Stomach (tissue), 9 donors: ENCODE measurements around the gene BACE2. TPM values are rescaled to one million over a fixed set of nuclear protein-coding genes. Genes with fewer than 3 reads are reported as not detected.
A peak's percentile ranks its signal among the peaks of the same experiment; 100 is the strongest.
"Not testable (repeated sequence)": the region's sequence is repeated elsewhere in the genome, so short reads cannot be mapped to it uniquely, and the experiment has no call there.

Experiments used
- DNase-seq, 2 donors: peaks; one replicate each; pipeline versions ENCODE4 v3.0.0 to v3.0.0-alpha.2; 2013 to 2019
- H3K27ac ChIP-seq, 5 donors: fragments of 200-600 bp in 4 of 5; sonication (generic) in 4 of 5; one replicate each; pipeline ENCODE4 v1.5.1; 2013 to 2019; ENCODE audit warnings: mild to moderate bottlenecking in 1 of 5, moderate library complexity in 1 of 5
- H3K27me3 ChIP-seq, 3 donors: fragments of 200-600 bp; sonication (generic); one replicate each; pipeline ENCODE4 v1.5.1; 2017 to 2019; ENCODE audit warnings: mixed run types in 1 of 3
- H3K36me3 ChIP-seq, 4 donors: fragments of 200-600 bp; sonication (generic); 1 replicate in 3 of 4; 2 replicates in 1 of 4; pipeline ENCODE4 v1.5.1; 2016 to 2019
- H3K4me1 ChIP-seq, 4 donors: fragments of 200-600 bp; sonication (generic); one replicate each; pipeline ENCODE4 v1.5.1; 2016 to 2019
- H3K4me3 ChIP-seq, 4 donors: fragments of 200-600 bp; sonication (generic) in 3 of 4; one replicate each; pipeline ENCODE4 v1.5.1; 2016 to 2019; ENCODE audit warnings: mild to moderate bottlenecking in 1 of 4
- H3K9me3 ChIP-seq, 4 donors: fragments of 200-600 bp; sonication (generic); one replicate each; pipeline ENCODE4 v1.5.1; 2016 to 2019
- CTCF ChIP-seq, 7 experiments: fragments of 450-650 bp in 4 of 7; fragments of 200-600 bp in 3 of 7; sonication (generic) in 3 of 7; IDR thresholded peaks; one replicate each; pipeline ENCODE4 v1.5.1; 2016 to 2019; ENCODE audit warnings: antibody characterized with exemption in 7 of 7, control low read depth in 2 of 7, mild to moderate bottlenecking in 1 of 7
- EP300 ChIP-seq: sonication (generic); formaldehyde crosslinking; IDR thresholded peaks from one replicate; pipeline ENCODE4 v1.6.1; 2017; ENCODE audit warnings: antibody characterized with exemption
- POLR2A ChIP-seq, 4 donors: fragments of 450-650 bp; IDR thresholded peaks; one replicate each; pipeline ENCODE4 v1.6.1; 2016; ENCODE audit warnings: antibody characterized with exemption in 4 of 4, control low read depth in 2 of 4, mild to moderate bottlenecking in 1 of 4, moderate library complexity in 1 of 4
- POLR2AphosphoS5 ChIP-seq, 3 donors: sonication (generic); formaldehyde crosslinking; IDR thresholded peaks; one replicate each; pipeline ENCODE4 v1.6.1; 2016; ENCODE audit warnings: antibody characterized with exemption in 3 of 3
- WGBS, 5 donors: extraction: QIAGEN DNeasy Blood & Tissue Kit in 3 of 5; methylation state at CpG; one replicate each; pipeline versions ENCODE4 v1.1.5 to v1.1.7; 2013 to 2018; 5-methylcytosine and 5-hydroxymethylcytosine counted together
- intact Hi-C: fragments of 100-400 bp; cut with DNase I; formaldehyde crosslinking; loops from one replicate; pipeline ENCODE4 v1.15.1; 2023; ENCODE audit warnings: low total_unique reads
- polyA plus RNA-seq, 3 donors: library from polyadenylated mRNA; stranded (reverse); fragments of 200-250 nt; gene quantifications; one replicate each; pipeline ENCODE4 v1.2.3, GENCODE V29; 2013
- total RNA-seq, 5 donors: library from RNA; depleted of rRNA; stranded (reverse); fragments of >200 nt; gene quantifications; one replicate each; pipeline versions ENCODE4 v1.1.0 to v1.2.3, GENCODE V29; 2014 to 2016
- donor health status: healthy with polysubstance abuse.
- donor health status: Bipolar disorder and iron deficiency.
- donor health status: healthy.

The BACE2 gene
- total and polyA plus RNA-seq, 8 donors, result 7.6 to 244 (median 51.4) TPM

- Histone ChIP-seq H3K27ac (no peak overlapping the region), H3K9me3 (no peaks in the 10 kb centered on the region), H3K4me1 (peaks cover 0 to 23% (median 0%) of the 10 kb centered on the region in 4 donors), H3K4me3 (no peak overlapping the region), H3K27me3 (no peaks in the 10 kb centered on the region), H3K36me3 (peaks cover 8 to 61% (median 46%) of the 10 kb centered on the region in 4 donors)
- no peak for DNase-seq
- WGBS, 5 donors, result 72 to 83% (median 78%) methylated on average over 5 of the region's 5 CpGs
- TF ChIP-seq CTCF (IDR thresholded peaks at IDR 0.05) (no peak), EP300 (no peak)
- intact Hi-C loops, result no loop called here
These were observed 66.6 kb downstream of the BACE2 start for GRCh38 chr21:41234569-41234968.

GRCh38 chr21:41235201-41235600 is 67.2 kb downstream of the BACE2 start:
- no peak for TF ChIP-seq EP300
- TF ChIP-seq POLR2A (IDR thresholded peaks at IDR 0.05), result no peak
- no peak for TF ChIP-seq POLR2AphosphoS5 (IDR thresholded peaks at IDR 0.05)
- TF ChIP-seq CTCF (IDR thresholded peaks at IDR 0.05), result no peak
- Histone ChIP-seq H3K9me3 (no peaks in the 10 kb centered on the region), H3K27me3 (no peaks in the 10 kb centered on the region), H3K27ac (no peak overlapping the region), H3K4me1 (peaks cover 0 to 23% (median 0%) of the 10 kb centered on the region in 4 donors), H3K36me3 (peaks cover 8 to 61% (median 47%) of the 10 kb centered on the region in 4 donors), H3K4me3 (no peak overlapping the region)
- intact Hi-C loops, result no loop called here
- DNase-seq, result no peak
- WGBS, 5 donors, result 58 to 69% (median 65%) methylated on average over 3 of the region's 3 CpGs

GRCh38 chr21:41236352-41236973 is 68.5 kb downstream of the BACE2 start:
- DNase-seq, result no peak
- peaks cover 8 to 64% (median 58%) of the 10 kb centered on the region in 4 donors for H3K36me3 ChIP-seq
- peak overlapping the region in 2 of 5 donors; percentile 7 to 43 for H3K27ac ChIP-seq
- H3K4me3 ChIP-seq, result no peak overlapping the region
- H3K9me3 ChIP-seq, result no peaks in the 10 kb centered on the region
- intact Hi-C loops, result no loop called here
- 82 to 92% (median 87%) methylated on average over 16 of the region's 16 CpGs for WGBS, 5 donors
- peaks cover 0 to 23% (median 0%) of the 10 kb centered on the region in 4 donors for H3K4me1 ChIP-seq
- TF ChIP-seq POLR2A (IDR thresholded peaks at IDR 0.05) (no peak), POLR2AphosphoS5 (IDR thresholded peaks at IDR 0.05) (no peak), CTCF (IDR thresholded peaks at IDR 0.05) (no peak), EP300 (no peak)
- no peaks in the 10 kb centered on the region for H3K27me3 ChIP-seq

GRCh38 chr21:41238081-41238796 is 70.3 kb downstream of the BACE2 start:
- DNase-seq, intact Hi-C loops, H3K9me3 ChIP-seq, H3K27me3 ChIP-seq, H3K4me3 ChIP-seq, H3K27ac ChIP-seq: not testable (repeated sequence)
- WGBS, 5 donors, result 84 to 93% (median 91%) methylated on average over 9 to 10 of the region's 10 CpGs
- H3K4me1 ChIP-seq, result peaks cover 0 to 20% (median 0%) of the 10 kb centered on the region in 4 donors
- peaks cover 8 to 71% (median 68%) of the 10 kb centered on the region in 4 donors for H3K36me3 ChIP-seq

- H3K36me3 ChIP-seq, result peaks cover 18 to 88% (median 80%) of the 10 kb centered on the region in 4 donors
- TF ChIP-seq CTCF (IDR thresholded peaks at IDR 0.05) (no peak), POLR2AphosphoS5 (IDR thresholded peaks at IDR 0.05) (no peak), EP300 (no peak), POLR2A (IDR thresholded peaks at IDR 0.05) (no peak)
- no peaks in the 10 kb centered on the region for H3K27me3 ChIP-seq
- no peak overlapping the region for H3K27ac ChIP-seq
- no peaks in the 10 kb centered on the region for H3K9me3 ChIP-seq
- intact Hi-C loops, result no loop called here
- H3K4me3 ChIP-seq, result no peak overlapping the region
- no peak for DNase-seq
- WGBS, 5 donors, result 80 to 92% (median 89%) methylated on average over 3 of the region's 3 CpGs
- peaks cover 0 to 2% (median 0%) of the 10 kb centered on the region in 4 donors for H3K4me1 ChIP-seq
These were observed 72.1 kb downstream of the BACE2 start for GRCh38 chr21:41240040-41240439.
